Measurements from ENCODE around the gene EHBP1.
"Not testable (repeated sequence)": the region's sequence is repeated elsewhere in the genome, so short reads cannot be mapped to it uniquely, and the experiment has no call there.

The EHBP1 gene

DNA sequence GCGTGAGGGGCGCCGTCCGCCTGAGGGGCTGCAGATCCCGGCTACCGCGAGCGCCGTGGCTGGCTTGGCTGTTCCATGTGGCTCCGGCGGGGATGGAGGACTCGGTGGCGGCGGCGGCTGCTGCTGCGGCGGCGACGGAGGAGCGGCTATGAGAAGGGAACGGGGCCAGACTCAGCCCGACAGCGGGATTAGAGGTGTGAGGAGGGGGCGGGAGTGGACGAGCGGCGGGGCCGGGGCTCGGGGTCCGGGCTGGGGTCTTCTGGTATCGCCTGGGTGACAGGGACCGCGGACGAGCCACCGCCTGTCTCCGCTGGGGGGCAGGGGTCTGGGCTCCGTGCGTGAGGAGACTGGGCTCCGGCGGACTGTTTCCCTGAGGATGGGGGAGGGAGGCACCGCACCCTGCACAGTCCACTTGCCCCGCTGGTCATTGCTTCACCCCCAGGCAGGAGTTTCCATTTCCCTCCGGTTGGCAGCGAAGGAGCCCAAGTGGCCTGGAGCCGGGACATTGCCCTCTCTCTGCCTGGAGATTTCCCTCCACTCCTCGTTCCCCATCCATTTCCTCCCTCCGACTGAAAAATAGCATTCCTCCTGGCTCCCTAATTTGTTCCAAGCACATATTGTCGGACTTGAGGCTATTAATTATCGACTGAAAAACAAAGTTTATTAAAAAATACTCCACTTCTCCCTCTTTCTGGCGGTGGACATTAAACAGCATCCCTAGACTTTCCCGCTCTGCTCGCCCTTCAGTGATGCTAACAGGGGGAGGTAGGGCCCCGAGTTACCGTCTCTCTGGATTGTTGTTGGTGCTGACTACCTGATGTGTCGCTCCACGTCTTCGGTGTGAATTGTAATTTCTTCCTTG lies 577 bp downstream of the EHBP1 start:
- peak; percentile 66 for DNase-seq (ENCODE audit: low spot score)

DNA sequence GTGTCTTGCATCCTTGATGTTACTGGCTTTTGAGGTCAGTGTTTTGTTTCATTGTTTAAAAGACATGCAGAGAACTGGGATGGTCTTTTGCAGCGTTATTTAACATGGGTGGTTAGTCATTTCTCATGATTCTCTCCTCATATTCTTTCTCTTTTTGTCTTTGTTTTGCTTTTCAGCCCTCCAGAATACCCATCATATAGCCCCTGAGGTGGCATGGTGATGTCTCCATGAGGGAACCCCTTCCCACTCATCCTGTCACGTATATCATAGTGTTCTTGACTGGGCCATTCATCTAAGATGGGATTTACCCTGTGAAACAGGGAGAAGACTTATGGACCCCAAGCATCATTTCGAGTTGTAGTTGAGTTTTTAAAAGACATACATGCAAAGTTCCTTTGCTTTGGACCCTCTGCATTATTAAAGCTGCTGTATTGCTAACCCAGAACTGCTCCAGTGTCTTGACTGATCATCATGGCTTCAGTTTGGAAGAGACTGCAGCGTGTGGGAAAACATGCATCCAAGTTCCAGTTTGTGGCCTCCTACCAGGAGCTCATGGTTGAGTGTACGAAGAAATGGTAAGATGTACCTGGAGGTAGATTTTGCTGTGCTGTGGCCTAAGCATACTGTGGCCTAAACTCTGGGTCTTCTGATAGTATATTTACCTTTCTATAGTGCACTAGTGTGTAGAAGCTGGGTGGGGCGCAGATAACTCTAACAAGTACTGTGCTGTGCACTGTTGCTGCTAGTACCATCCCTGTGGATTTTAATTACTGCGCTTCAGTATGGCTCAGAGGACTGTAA lies 1.4 kb downstream of the EHBP1 start:
- DNase-seq (ENCODE audit: low spot score), result peak; percentile 43

GRCh38 chr2:62708751-62709150 lies 3.2 kb downstream of the EHBP1 start:
- DNase-seq (ENCODE audit: low spot score), result no peak

DNA sequence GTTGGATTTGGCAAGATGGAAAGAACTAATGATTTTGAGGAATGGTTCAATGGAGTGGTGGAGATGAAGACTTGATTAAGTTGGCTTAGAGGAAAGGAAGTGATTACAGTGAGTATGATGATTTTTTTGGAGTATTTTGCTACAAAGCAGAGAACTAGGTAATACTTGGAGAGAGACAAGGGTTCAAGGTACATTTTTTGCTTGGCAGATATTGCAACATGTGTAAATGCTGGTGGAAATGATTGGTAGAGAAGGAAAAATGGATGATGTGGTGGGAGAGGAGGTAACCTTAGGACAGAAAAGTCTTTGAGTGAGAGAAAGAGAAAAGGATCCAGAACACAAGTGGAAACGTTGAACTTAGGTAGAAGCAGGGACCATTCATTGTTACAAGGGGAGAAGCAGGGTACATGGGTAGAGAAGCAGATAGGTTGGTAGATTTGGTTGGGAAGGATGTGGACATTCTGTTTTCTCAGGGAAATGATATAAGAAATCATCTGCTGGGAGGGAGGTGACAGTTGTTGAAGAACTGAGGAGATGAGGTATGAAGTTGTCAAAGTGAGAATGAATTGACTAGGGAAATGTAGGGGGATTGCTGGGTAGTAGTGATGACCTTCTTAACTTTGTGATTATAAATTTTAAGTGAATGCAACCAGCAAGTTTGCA lies 6.5 kb downstream of the EHBP1 start:
- DNase-seq (ENCODE audit: low spot score), result no peak

- DNase-seq (ENCODE audit: low spot score), result not testable (repeated sequence)
Measured at GRCh38 chr2:62713196-62713595, 7.7 kb downstream of the EHBP1 start.

GRCh38 chr2:62713837-62714236 lies 8.3 kb downstream of the EHBP1 start:
- no peak for DNase-seq (ENCODE audit: low spot score)

- no peak for DNase-seq (ENCODE audit: low spot score)
Measured at GRCh38 chr2:62716768-62717167, 11.3 kb downstream of the EHBP1 start.

DNA sequence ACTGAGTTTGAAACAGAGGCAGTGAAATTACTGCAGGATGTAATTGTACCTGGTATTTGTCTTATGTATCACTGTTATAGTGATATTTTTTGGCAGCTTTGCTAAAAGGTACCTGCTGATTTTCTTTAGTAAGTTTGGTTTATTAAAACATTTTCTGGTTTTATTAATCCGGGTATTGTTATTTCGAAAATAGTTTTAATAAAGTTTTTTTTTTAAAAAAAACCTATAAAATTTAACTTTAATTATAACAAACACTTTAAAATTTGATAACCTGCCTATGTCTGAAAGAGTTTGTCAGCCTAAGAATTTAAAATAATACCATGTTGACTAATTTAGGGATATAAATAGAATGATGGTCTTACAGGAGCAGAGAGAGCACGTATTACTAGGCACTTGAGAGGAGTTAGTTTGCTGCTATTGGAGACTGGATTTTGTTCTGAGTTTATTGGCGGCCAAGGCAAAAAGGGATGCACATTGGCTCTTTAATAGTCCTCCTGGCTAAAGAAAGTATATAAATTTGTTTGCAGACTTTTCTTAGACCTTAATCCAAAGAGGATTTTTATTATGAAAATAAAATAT lies 12.1 kb downstream of the EHBP1 start:
- DNase-seq (ENCODE audit: low spot score), result no peak

DNA sequence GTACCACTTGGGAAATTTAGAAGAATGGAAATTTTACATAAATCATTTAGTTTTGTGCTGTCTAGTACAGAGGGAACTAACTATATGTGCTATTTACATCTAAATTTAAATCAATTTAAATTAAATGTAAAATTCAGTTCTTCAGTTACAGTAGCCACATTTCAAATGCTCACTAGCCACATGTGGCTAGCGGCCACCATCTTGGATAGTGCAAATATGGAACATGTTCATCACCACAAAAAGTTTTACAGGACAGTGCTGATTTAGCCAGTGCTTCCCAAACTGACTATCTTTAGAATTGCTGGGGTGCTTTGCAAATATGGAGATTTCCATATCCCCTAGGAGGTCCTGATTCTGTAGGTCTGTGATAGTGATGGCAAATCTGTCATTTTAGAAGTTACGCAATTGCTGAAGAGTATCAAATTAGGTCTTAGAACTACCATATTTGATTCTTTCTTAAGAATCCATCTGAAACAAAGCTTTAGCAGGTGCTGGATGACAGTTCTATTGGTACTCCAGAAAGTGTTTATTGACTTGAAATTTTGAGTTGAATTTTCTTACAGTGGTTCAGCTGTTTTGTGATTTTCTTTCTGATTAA lies 12.8 kb downstream of the EHBP1 start:
- no peak for DNase-seq (ENCODE audit: low spot score)

- DNase-seq (ENCODE audit: low spot score), result no peak
Measured at GRCh38 chr2:62719757-62720156, 14.2 kb downstream of the EHBP1 start.

- no peak for DNase-seq (ENCODE audit: low spot score)
Measured at GRCh38 chr2:62722679-62723078, 17.2 kb downstream of the EHBP1 start.

DNA sequence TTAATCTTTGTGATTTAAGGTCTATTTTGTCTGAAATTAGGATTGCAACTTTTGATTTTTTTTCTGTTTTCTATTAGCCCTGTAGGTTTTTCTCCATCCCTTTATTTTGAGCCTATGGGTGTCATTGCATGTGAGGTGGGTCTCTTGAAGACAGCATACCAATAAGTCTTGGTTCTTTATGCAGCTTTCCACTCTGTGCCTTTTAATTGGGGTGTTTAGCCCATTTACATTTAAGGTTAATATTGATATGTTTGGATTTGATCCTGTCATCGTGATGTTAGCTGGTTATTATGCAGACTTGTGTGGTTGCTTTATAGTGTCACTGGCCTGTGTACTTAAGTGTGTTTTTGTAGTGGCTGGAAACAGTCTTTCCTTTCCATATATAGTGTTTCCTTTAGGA lies 17.7 kb downstream of the EHBP1 start:
- no peak for DNase-seq (ENCODE audit: low spot score)

- DNase-seq (ENCODE audit: low spot score), result no peak
Measured at GRCh38 chr2:62724106-62724505, 18.6 kb downstream of the EHBP1 start.

- no peak for DNase-seq (ENCODE audit: low spot score)
Measured at GRCh38 chr2:62724886-62725711, 19.6 kb downstream of the EHBP1 start.

- no peak for DNase-seq (ENCODE audit: low spot score)
Measured at GRCh38 chr2:62725712-62726055, 20.2 kb downstream of the EHBP1 start.

DNA sequence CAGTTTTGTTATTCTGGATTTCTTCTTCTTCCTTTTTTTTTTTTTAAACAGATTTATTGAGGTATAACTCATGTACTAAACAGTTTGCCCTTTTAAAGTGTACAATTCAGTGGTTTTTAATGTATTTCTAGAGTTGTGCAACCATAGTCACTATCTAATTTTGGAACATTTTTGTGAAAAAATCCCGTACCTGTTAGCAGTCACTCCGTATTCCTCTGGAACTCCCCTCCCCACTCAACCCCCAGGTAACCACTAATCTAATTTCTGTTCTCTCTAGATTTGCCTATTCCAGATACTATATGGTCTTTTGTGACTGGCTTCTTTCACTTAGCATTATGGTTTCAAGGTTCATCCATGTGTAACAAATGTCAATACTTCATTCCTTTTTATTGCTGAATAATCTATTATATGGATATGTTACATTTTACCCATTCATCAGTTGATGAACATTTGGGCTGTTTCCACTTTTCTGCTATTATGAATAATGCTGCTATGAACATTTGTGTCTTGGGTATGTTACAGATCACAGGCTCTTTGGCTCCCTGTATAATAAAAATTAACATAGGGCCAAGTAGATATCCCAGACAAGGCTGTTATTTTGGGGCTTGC lies 21.9 kb downstream of the EHBP1 start:
- no peak for DNase-seq (ENCODE audit: low spot score)

GRCh38 chr2:62727876-62728566 lies 22.5 kb downstream of the EHBP1 start:
- no peak for DNase-seq (ENCODE audit: low spot score)

- no peak for DNase-seq (ENCODE audit: low spot score)
Measured at GRCh38 chr2:62731275-62731674, 25.8 kb downstream of the EHBP1 start.

GRCh38 chr2:62732262-62732777 lies 26.8 kb downstream of the EHBP1 start:
- no peak for DNase-seq (ENCODE audit: low spot score)

- no peak for DNase-seq (ENCODE audit: low spot score)
Measured at GRCh38 chr2:62733546-62733945, 28.0 kb downstream of the EHBP1 start.

Measured in cerebellar cortex (tissue), 1 donor.